T-helper 2 cell treated with Interferon-gamma antibody and Interleukin-4, amounts not matched to agents 5 μg/mL and 100 μg/mL, for 36 hours (primary cell): ENCODE results near the gene ENSA.
"Not testable (repeated sequence)": the region's sequence is repeated elsewhere in the genome, so short reads cannot be mapped to it uniquely, and the experiment has no call there.

ENCODE experiments used
- DNase-seq: peaks from one replicate; pipeline ENCODE4 v3.0.0; 2021; ENCODE audit warnings: low spot score
- H3K27ac Mint-ChIP-seq: one replicate; pipeline ENCODE4 v1.8.0; 2021; ENCODE audit warnings: mild to moderate bottlenecking, mixed read lengths
- H3K27me3 Mint-ChIP-seq: one replicate; pipeline ENCODE4 v1.8.0; 2021; ENCODE audit warnings: low read depth, mixed read lengths
- H3K36me3 Mint-ChIP-seq: one replicate; pipeline ENCODE4 v1.8.0; 2021; ENCODE audit warnings: low read depth, mixed read lengths
- H3K4me1 Mint-ChIP-seq: one replicate; pipeline ENCODE4 v1.8.0; 2021; ENCODE audit warnings: low read depth, mixed read lengths
- H3K4me3 Mint-ChIP-seq: one replicate; pipeline ENCODE4 v1.8.0; 2022; ENCODE audit warnings: mild to moderate bottlenecking, moderate library complexity, mixed read lengths
- H3K9me3 Mint-ChIP-seq: one replicate; pipeline ENCODE4 v1.8.0; 2021; ENCODE audit warnings: mixed read lengths

The ENSA gene

DNA sequence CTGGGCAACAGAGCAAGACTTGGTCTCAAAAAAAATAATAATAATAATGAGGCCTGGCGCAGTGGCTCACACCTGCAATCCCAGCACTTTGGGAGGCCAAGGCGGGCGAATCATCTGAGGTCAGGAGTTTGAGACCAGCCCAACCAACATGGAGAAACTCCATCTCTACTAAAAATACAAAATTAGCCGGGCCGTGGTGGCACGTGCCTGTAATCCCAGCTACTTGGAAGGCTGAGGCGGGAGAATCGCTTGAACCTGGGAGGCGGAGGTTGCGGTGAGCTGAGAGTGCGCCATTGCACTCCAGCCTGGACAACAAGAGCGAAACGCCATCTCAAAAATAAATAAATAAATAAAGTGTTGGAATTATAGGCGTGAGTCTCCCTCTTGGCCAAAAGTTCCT lies 47.5 kb downstream of the ENSA start:
- Mint-ChIP-seq H3K36me3 (peaks cover 32% of the 10 kb centered on the region), H3K4me1 (peaks cover 13% of the 10 kb centered on the region)
- H3K27me3 Mint-ChIP-seq, H3K4me3 Mint-ChIP-seq, H3K27ac Mint-ChIP-seq, H3K9me3 Mint-ChIP-seq, DNase-seq: not testable (repeated sequence)

DNA sequence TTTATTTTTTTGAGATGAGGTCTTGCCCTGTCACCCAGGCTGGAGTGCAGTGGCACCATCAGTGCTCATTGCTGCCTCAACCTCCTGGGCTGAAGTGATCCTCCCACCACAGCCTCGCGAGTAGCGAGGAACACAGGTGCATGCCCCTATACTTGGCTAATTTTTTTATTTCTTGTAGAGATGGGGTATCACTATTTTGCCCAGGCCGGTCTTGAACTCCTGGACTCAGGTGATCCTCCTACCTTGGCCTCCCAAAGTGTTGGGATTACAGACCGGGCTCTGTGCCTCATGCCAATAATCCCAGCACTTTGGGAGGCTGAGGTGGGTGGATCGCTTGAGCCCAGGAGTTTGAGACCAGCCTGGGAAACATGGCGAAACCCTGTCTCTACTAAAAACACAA lies 48.0 kb downstream of the ENSA start:
- H3K27ac Mint-ChIP-seq, H3K9me3 Mint-ChIP-seq, DNase-seq, H3K4me3 Mint-ChIP-seq, H3K27me3 Mint-ChIP-seq: not testable (repeated sequence)
- Mint-ChIP-seq H3K36me3 (peaks cover 37% of the 10 kb centered on the region), H3K4me1 (peaks cover 15% of the 10 kb centered on the region)

DNA sequence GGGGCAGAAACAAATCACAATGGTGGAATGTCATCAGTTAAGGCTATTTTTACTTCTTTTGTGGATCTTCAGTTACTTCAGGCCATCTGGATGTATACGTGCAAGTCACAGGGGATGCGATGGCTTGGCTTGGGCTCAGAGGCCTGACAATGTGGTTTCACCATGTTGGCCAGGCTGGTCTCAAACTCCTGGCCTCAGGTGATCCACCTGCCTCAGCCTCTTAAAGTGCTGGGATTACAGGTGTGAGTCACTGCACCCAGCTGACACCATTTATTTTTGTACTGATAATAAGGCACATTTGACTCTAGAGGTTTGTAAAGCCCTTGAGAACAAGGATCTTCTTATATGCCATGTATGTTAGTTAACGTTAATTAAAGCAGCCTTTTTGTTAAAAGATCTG lies 48.4 kb downstream of the ENSA start:
- DNase-seq, H3K27me3 Mint-ChIP-seq, H3K9me3 Mint-ChIP-seq: not testable (repeated sequence)
- H3K4me1 Mint-ChIP-seq: peaks cover 18% of the 10 kb centered on the region
- H3K27ac Mint-ChIP-seq: peak overlapping the region; percentile 90
- H3K4me3 Mint-ChIP-seq: peak overlapping the region; percentile 78
- peaks cover 41% of the 10 kb centered on the region for H3K36me3 Mint-ChIP-seq

DNA sequence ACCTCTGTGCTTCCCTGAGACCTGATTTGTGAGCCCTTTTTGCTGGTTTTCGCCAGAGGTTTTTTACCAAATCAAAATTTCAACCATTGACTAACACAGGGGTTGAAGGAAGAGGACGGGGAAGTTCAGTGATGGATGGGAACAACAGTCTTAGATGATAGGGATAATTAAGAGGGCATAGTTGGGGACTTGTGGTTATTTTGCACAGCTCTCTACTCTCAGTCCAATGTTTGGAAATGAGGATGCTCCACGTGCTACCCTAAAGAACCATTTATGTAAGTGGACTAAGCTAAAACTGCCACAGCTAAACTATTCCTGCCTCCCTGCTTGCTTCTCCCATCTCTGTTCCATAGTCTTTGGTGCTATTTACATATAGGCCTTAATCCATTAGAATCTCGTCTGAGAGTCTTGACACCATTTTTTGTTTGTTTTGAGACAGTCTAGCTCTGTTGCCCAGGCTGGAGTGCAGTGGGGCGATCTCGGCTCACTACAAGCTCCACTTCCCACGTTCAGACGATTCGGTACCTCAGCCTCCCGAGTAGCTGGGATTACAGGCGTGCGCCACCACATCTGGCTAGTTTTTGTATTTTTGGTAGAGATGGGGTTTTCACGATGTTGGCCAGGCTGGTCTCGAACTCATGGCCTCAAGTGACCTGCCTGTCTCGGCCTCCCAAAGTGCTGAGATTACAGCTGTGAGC lies 49.3 kb downstream of the ENSA start:
- no peaks in the 10 kb centered on the region for H3K9me3 Mint-ChIP-seq
- peaks cover 2% of the 10 kb centered on the region for H3K27me3 Mint-ChIP-seq
- H3K36me3 Mint-ChIP-seq: peaks cover 45% of the 10 kb centered on the region
- peaks cover 25% of the 10 kb centered on the region for H3K4me1 Mint-ChIP-seq
- H3K27ac Mint-ChIP-seq: peak overlapping the region; percentile 90
- DNase-seq: no peak
- peak overlapping the region; percentile 78 for H3K4me3 Mint-ChIP-seq

DNA sequence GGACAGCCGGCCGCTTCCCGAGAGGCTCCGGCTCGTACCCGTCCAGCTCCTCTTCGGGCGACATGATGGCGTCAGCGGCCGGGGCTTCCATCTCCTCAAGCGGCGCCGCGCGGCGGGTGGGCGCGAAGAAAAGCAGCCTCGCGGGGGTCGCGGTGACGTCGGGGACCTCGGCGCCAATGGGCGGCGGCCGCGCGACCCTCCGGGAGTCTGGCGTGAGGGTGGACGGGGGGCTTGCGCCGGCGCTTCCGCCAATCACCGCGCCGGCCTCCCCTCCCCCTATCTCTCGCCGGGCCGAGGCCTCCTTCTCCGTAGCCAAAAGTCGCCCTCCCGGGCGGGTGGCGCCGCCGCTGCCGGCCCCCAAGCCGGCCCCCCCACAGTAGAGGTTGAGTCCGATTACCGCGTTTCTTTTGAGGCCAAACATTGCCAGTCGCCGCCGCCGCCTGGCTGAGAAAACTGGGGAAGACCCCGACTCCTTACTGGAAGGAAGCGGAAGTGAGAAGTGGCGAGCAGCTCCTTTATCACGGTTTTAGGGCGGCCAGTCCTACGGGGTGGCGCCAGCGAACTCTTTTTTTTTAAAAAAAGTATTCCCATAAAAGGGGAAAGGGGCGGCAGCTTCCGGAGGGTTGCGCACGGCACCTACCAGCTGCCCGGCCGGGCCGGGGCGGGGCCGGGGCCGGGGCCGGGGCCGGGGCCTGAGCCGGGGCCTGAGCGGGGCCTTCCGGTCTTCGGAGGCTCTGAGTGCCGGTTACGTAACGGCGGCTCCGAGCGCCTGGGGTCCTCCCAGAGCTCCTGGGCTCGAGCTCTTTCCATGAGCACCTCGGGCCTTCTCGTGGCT lies 50.1 kb downstream of the ENSA start, which contains the start of gene MCL1:
TSS of gene MCL1 (minus strand) at position 501 of the 835 bp plus-strand sequence. CDS start at position 421, 80 bp downstream.
- peak within 1 kb of the TSS; percentile 97 for H3K27ac Mint-ChIP-seq
- peak within 1 kb of the TSS; percentile 99 for H3K4me3 Mint-ChIP-seq
- H3K4me1 Mint-ChIP-seq: peaks cover 33% of the 10 kb centered on the region
- peak; percentile 90 for DNase-seq
- H3K9me3 Mint-ChIP-seq: no peaks in the 10 kb centered on the region
- peaks cover 50% of the 10 kb centered on the region for H3K36me3 Mint-ChIP-seq
- peaks cover 2% of the 10 kb centered on the region for H3K27me3 Mint-ChIP-seq

DNA sequence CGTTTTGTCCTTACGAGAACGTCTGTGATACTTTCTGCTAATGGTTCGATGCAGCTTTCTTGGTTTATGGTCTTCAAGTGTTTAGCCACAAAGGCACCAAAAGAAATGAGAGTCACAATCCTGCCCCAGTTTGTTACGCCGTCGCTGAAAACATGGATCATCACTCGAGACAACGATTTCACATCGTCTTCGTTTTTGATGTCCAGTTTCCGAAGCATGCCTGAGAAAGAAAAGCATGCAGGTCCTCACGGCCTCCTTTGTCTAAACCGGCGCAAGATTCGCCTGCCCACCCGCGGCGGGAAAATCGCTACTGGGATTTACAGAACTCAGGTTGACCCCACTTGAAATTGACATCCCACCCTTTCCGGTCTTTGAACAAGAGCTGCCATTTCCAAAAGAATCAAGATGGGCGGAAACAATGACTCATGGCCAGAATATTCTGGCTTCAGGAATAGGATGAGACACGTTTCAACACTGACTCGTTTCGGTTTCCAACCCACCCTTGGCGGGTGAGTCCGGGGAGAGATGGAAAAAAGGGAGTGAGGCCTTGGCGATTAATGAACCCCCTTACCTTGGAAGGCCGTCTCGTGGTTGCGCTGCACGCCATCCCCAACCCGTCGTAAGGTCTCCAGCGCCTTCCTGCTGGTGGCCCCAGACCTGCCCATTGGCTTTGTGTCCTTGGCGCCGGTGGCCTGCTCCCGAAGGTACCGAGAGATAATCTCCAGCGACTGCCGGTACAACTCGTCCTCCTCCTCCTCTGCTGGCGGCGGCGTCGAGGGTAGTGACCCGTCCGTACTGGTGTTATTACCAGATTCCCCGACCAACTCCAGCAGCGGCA lies 50.9 kb downstream of the ENSA start:
- Mint-ChIP-seq H3K4me3 (peak overlapping the region; percentile 99), H3K4me1 (peaks cover 34% of the 10 kb centered on the region), H3K9me3 (no peaks in the 10 kb centered on the region), H3K27ac (peak overlapping the region; percentile 96), H3K36me3 (peaks cover 57% of the 10 kb centered on the region), H3K27me3 (peaks cover 2% of the 10 kb centered on the region)
- DNase-seq: peak; percentile 74

DNA sequence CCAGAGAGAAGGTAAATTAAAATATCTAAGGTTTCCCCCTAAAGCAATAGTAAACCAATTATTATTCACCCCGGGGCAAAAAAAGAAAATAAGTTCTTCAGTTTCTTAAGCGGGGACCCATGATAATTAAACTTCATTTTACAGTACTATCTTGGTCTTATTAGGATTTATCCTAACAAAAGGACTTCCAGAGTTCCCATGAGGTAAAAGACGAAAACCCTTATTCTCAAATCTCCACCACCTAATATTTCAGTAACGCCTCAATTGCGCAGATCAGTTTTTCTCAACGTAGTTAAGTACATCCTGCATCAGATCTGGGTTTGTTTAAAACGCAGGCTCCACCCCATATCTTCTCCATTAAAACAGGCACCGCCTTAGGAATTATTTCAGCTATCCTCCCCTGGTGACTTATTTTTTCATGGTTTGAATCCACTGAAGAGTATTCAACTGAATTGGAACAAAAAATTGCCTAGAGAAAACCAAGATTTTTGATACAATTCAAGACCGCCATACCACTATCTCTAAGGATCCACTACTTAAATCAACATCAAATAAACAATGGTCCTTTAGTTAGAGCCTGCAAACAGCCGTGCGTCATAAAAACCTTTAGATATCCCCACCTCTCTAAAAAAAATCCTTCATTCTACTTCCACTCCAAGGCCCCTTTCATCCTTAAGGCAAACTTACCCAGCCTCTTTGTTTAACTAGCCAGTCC lies 51.7 kb downstream of the ENSA start:
- DNase-seq: no peak
- peaks cover 2% of the 10 kb centered on the region for H3K27me3 Mint-ChIP-seq

DNA sequence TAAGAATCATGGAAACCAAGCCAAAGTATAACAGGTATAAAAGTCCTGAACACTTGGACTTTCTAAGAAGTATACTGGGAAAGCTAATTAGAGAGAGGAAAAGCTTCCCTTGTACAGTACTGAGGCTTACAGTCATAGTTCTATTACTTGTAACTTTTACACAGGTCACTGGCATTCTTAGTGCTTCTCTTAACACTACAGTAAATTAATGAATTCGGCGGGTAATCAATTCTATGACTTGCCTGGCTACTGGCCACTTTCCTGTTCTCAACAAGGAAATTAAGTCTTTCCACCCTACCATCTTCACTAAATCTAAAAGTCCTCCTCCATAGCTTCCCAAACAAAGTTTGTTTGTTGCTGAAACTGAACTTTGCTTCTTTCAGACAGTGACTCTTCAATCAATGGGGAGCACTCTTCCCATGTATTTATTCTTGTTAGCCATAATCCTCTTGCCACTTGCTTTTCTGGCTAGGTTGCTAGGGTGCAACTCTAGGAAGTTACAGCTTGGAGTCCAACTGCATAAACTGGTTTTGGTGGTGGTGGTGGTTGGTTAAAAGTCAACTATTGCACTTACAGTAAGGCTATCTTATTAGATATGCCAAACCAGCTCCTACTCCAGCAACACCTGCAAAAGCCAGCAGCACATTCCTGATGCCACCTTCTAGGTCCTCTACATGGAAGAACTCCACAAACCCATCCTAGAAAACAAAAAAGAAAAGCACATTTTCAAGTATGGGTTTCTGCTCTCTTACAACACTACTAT lies 52.4 kb downstream of the ENSA start:
- H3K36me3 Mint-ChIP-seq: peaks cover 68% of the 10 kb centered on the region
- DNase-seq: no peak
- H3K4me1 Mint-ChIP-seq: peaks cover 41% of the 10 kb centered on the region
- H3K27ac Mint-ChIP-seq: peak overlapping the region; percentile 96
- no peaks in the 10 kb centered on the region for H3K9me3 Mint-ChIP-seq
- peak overlapping the region; percentile 99 for H3K4me3 Mint-ChIP-seq
- peaks cover 2% of the 10 kb centered on the region for H3K27me3 Mint-ChIP-seq

More for the DNA sequence above, 51.7 kb downstream of the ENSA start:
- Mint-ChIP-seq H3K27ac (peak overlapping the region; percentile 96), H3K4me1 (peaks cover 40% of the 10 kb centered on the region), H3K4me3 (peak overlapping the region; percentile 99), H3K9me3 (no peaks in the 10 kb centered on the region), H3K36me3 (peaks cover 65% of the 10 kb centered on the region)

DNA sequence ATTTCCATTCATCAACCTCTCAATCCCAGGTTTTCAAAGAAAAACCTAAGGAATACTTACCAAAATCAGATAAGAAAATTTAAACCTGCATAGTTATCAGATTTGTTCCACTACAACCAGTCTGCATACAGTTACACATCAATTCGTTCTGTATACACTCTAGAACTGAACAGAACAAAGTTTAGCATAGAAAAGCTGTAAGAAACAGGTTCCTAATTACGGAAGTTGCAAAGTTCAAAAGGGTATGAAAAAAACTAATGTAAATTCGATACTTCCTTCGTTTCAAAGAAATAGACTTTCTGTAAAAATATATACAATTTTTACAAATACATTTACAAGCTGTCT lies 53.1 kb downstream of the ENSA start:
- Mint-ChIP-seq H3K9me3 (no peaks in the 10 kb centered on the region), H3K4me1 (peaks cover 42% of the 10 kb centered on the region), H3K36me3 (peaks cover 72% of the 10 kb centered on the region), H3K4me3 (peak overlapping the region; percentile 99), H3K27ac (peak overlapping the region; percentile 70), H3K27me3 (peaks cover 2% of the 10 kb centered on the region)
- no peak for DNase-seq

DNA sequence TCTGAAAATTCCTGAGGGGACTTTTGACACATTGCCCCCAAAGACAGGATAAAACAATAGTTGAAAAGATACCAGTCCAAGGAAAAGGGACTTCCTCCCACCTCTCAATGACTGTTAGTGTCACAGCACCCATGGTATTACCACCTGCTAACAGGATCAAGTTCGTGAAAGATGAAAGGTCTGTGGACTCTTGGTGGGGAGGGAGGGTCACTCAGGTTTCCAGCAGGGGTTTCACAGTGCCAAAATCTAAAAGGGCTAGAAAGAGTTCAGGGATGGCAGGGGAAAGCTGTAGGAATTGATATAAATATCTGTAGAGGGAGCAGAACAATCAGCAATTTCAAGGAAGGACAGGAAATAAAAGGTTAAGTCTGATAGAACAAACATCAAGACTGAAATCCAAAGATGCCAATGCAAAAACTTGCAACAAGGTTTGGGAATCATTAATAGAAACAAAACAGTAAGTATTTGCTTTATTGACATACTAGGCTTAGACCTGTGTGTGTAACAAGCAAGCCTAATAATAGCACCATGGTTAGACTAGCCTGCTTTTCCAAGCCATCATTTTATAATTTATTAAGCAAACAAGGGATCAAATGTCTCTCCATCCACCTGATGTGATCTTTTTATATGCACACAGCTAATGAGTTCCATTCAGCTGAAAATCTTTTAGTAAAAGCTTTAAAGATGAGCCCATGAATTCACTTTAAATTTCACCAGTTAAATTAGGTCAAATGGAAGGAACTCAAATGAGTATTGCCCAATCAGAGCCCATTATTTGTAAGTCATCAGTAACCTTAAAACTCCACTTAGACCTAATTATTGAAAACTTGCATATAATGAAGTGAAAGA lies 53.7 kb downstream of the ENSA start:
- no peak for DNase-seq

DNA sequence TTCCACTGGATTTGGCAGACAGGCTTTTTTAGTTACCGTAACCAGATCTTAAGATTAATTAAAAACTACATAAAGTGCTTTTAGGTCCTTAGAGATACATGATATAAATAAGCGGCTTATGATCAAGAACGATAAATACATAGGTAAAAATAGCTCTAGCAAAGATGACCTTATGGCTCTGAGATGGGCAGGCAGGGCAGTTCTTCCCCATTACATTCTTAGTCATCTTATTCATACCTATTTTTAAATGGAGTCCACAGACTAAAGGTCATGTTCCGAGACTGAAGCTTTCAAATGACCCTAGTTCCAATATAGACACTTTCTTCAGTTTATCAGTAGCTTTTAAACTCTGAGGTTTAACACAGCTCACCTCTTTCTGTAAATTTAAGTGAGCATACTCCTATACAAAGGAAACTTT lies 54.3 kb downstream of the ENSA start:
- Mint-ChIP-seq H3K27me3 (peaks cover 2% of the 10 kb centered on the region), H3K9me3 (no peaks in the 10 kb centered on the region), H3K4me1 (peaks cover 46% of the 10 kb centered on the region), H3K4me3 (peak overlapping the region; percentile 99), H3K27ac (peak overlapping the region; percentile 70), H3K36me3 (peaks cover 80% of the 10 kb centered on the region)
- no peak for DNase-seq

More for the DNA sequence above, 53.7 kb downstream of the ENSA start:
- Mint-ChIP-seq H3K27ac (peak overlapping the region; percentile 86), H3K4me3 (peak overlapping the region; percentile 99), H3K9me3 (no peaks in the 10 kb centered on the region), H3K4me1 (peaks cover 46% of the 10 kb centered on the region), H3K27me3 (peaks cover 2% of the 10 kb centered on the region), H3K36me3 (peaks cover 77% of the 10 kb centered on the region)
